Astrocyte of the spinal cord (primary cell): Measurements from ENCODE around the gene SLC1A7.

Experiments
- DNase-seq: peaks from one replicate; pipeline ENCODE4 v3.0.0; 2011; ENCODE audit warnings: low read depth, low spot score
- H3K4me3 ChIP-seq: 2 replicates; pipeline ENCODE4 v1.5.1; 2011; ENCODE audit warnings: low read depth, mild to moderate bottlenecking, low read length, moderate library complexity
- CTCF ChIP-seq: IDR thresholded peaks from 2 replicates; pipeline ENCODE4 v1.5.1; 2012; ENCODE audit warnings: low read depth, mild to moderate bottlenecking, low read length, inconsistent platforms
- in situ Hi-C: cut with HindIII; loops from 2 replicates; pipeline ENCODE4 v1.10.0; 2017; ENCODE audit warnings: low sequenced_read_pairs

The SLC1A7 gene

GRCh38 chr1:53071167-53071865 lies 71.1 kb downstream of the SLC1A7 start:
- no peak for DNase-seq
- no peak overlapping the region for H3K4me3 ChIP-seq
- in situ Hi-C loops = no loop called here
- no peak for TF ChIP-seq CTCF

GRCh38 chr1:53070621-53071020 lies 71.8 kb downstream of the SLC1A7 start:
- DNase-seq = no peak
- no peak overlapping the region for H3K4me3 ChIP-seq
- TF ChIP-seq CTCF = no peak
- in situ Hi-C loops = no loop called here

- TF ChIP-seq CTCF = no peak
- H3K4me3 ChIP-seq = no peak overlapping the region
- in situ Hi-C loops = no loop called here
- DNase-seq = no peak
These were observed 72.6 kb downstream of the SLC1A7 start for GRCh38 chr1:53069663-53070327.

GRCh38 chr1:53069265-53069662 lies 73.2 kb downstream of the SLC1A7 start:
- TF ChIP-seq CTCF = no peak
- DNase-seq = no peak
- in situ Hi-C loops = no loop called here
- H3K4me3 ChIP-seq = no peak overlapping the region

GRCh38 chr1:53068314-53069099 lies 73.9 kb downstream of the SLC1A7 start:
- in situ Hi-C loops = no loop called here
- H3K4me3 ChIP-seq = no peak overlapping the region
- DNase-seq = no peak
- TF ChIP-seq CTCF = no peak

GRCh38 chr1:53067886-53068285 lies 74.6 kb downstream of the SLC1A7 start:
- no peak for TF ChIP-seq CTCF
- no peak overlapping the region for H3K4me3 ChIP-seq
- in situ Hi-C loops = no loop called here
- no peak for DNase-seq
